ENCODE results near the gene FRG2B.
"Not testable (repeated sequence)": the region's sequence is repeated elsewhere in the genome, so short reads cannot be mapped to it uniquely, and the experiment has no call there.

The FRG2B gene

GRCh38 chr10:133592716-133593115 is 33.9 kb downstream of the FRG2B start:
- DNase-seq: no peak

GRCh38 chr10:133590970-133591359 is 35.6 kb downstream of the FRG2B start:
- DNase-seq: no peak

GRCh38 chr10:133590226-133590969 is 36.2 kb downstream of the FRG2B start:
- DNase-seq: no peak

GRCh38 chr10:133577037-133577436 is 49.6 kb downstream of the FRG2B start:
- DNase-seq: not testable (repeated sequence)
